Chondrocyte (in vitro differentiated cells): ENCODE results near the gene DUSP6. TPM values are rescaled to one million over a fixed set of nuclear protein-coding genes. Genes with fewer than 3 reads are reported as not detected.

Experiments used
- DNase-seq: peaks from one replicate; pipeline ENCODE4 v3.0.0; 2021; ENCODE audit warnings: mixed read lengths, low spot score
- H3K27ac Mint-ChIP-seq: one replicate; pipeline ENCODE4 v1.8.0; 2021; ENCODE audit warnings: mild to moderate bottlenecking, moderate library complexity, mixed read lengths; ENCODE audit not compliant: unreplicated experiment
- H3K27me3 Mint-ChIP-seq: 2 replicates; pipeline ENCODE4 v1.8.0; 2021; ENCODE audit warnings: low read depth, mixed read lengths
- H3K36me3 Mint-ChIP-seq: 2 replicates; pipeline ENCODE4 v1.8.0; 2021; ENCODE audit warnings: low read depth, mixed read lengths
- H3K4me1 Mint-ChIP-seq: 2 replicates; pipeline ENCODE4 v1.8.0; 2021; ENCODE audit warnings: low read depth, mild to moderate bottlenecking, mixed read lengths
- H3K4me3 Mint-ChIP-seq: one replicate; pipeline ENCODE4 v1.8.0; 2021; ENCODE audit warnings: mild to moderate bottlenecking, moderate library complexity, mixed read lengths; ENCODE audit not compliant: unreplicated experiment
- H3K9me3 Mint-ChIP-seq: 2 replicates; pipeline ENCODE4 v1.8.0; 2021; ENCODE audit warnings: low read depth, mixed read lengths
- CTCF ChIP-seq: fragments of 200-600 bp; sonication (generic); IDR thresholded peaks from 2 replicates; pipeline ENCODE4 v1.5.0; 2021; ENCODE audit warnings: antibody characterized with exemption, mild to moderate bottlenecking, moderate library complexity
- total RNA-seq: library from RNA; stranded (reverse); gene quantifications from 3 replicates; pipeline ENCODE4 v1.2.1, GENCODE V29; 2021

DUSP6 gene
- total RNA-seq, 1 donor from 2014 or later = 8.3 TPM

GRCh38 chr12:89326239-89327040 lies 25.9 kb downstream of the DUSP6 start:
- no peaks in the 10 kb centered on the region for H3K27me3 Mint-ChIP-seq
- no peak for DNase-seq
- no peak for TF ChIP-seq CTCF
- H3K27ac Mint-ChIP-seq = no peak overlapping the region
- H3K4me1 Mint-ChIP-seq = peaks cover 7% of the 10 kb centered on the region
- no peak overlapping the region for H3K4me3 Mint-ChIP-seq
- peaks cover 5% of the 10 kb centered on the region for H3K36me3 Mint-ChIP-seq
- H3K9me3 Mint-ChIP-seq = peaks cover 11% of the 10 kb centered on the region

- TF ChIP-seq CTCF = no peak
Measured at GRCh38 chr12:89325495-89325894, 26.8 kb downstream of the DUSP6 start.

DNA sequence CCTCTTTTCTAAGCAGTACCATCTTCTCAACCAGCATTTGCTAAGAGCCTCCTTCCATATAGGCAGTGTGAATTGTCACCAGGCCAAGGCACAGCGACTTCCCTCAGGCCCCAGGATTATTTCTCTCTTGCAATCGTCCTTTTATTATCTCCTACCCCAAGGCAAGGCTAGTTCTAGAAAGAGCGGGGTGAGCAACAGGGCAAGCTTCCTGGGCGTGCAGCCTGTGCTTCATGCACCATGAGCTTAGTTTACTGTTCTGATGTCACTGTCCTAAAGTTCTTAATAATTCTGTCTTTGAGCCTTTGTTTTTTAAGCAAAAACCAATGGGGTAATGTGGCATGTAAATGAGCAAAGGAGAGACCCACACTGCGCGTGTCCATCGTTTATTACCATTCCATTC lies 27.9 kb downstream of the DUSP6 start:
- DNase-seq = no peak
- Mint-ChIP-seq H3K27me3 (no peaks in the 10 kb centered on the region), H3K4me3 (no peak overlapping the region), H3K36me3 (peaks cover 2% of the 10 kb centered on the region), H3K4me1 (peaks cover 7% of the 10 kb centered on the region), H3K9me3 (no peaks in the 10 kb centered on the region), H3K27ac (no peak overlapping the region)
- TF ChIP-seq CTCF = no peak

More at GRCh38 chr12:89325495-89325894, 26.8 kb downstream of the DUSP6 start:
- H3K4me3 Mint-ChIP-seq = no peak overlapping the region
- H3K27ac Mint-ChIP-seq = no peak overlapping the region
- peaks cover 7% of the 10 kb centered on the region for H3K4me1 Mint-ChIP-seq
- DNase-seq = no peak
- peaks cover 3% of the 10 kb centered on the region for H3K36me3 Mint-ChIP-seq
- no peaks in the 10 kb centered on the region for H3K27me3 Mint-ChIP-seq
- peaks cover 1% of the 10 kb centered on the region for H3K9me3 Mint-ChIP-seq

GRCh38 chr12:89323568-89324218 lies 28.6 kb downstream of the DUSP6 start:
- Mint-ChIP-seq H3K4me1 (peaks cover 7% of the 10 kb centered on the region), H3K36me3 (no peaks in the 10 kb centered on the region), H3K4me3 (no peak overlapping the region), H3K27me3 (no peaks in the 10 kb centered on the region), H3K27ac (no peak overlapping the region), H3K9me3 (no peaks in the 10 kb centered on the region)
- no peak for DNase-seq
- TF ChIP-seq CTCF = no peak

DNA sequence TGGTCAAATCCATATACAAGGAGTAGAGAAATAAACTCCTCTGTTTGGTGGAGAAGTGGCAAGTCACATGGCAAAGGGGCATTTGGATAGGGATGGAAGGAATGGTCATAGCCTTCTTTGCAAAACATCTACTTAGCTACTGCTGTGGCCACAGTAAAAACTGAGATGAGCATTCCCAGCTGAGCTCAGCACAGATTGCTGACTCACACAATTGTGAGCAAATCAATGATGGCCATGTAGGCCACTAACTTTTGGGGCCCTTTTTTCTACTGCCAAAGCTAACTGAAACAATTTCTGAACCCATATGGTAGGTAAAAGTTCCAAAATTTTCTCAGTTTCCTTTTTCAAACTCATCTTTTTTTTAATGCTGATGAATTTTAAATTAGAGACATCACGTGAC lies 31.6 kb downstream of the DUSP6 start:
- no peak for TF ChIP-seq CTCF
- Mint-ChIP-seq H3K9me3 (no peaks in the 10 kb centered on the region), H3K36me3 (no peaks in the 10 kb centered on the region), H3K4me1 (no peaks in the 10 kb centered on the region), H3K4me3 (no peak overlapping the region), H3K27me3 (no peaks in the 10 kb centered on the region), H3K27ac (no peak overlapping the region)
- DNase-seq = no peak
